ENCODE measurements around the gene BCAP31.

BCAP31 gene

DNA sequence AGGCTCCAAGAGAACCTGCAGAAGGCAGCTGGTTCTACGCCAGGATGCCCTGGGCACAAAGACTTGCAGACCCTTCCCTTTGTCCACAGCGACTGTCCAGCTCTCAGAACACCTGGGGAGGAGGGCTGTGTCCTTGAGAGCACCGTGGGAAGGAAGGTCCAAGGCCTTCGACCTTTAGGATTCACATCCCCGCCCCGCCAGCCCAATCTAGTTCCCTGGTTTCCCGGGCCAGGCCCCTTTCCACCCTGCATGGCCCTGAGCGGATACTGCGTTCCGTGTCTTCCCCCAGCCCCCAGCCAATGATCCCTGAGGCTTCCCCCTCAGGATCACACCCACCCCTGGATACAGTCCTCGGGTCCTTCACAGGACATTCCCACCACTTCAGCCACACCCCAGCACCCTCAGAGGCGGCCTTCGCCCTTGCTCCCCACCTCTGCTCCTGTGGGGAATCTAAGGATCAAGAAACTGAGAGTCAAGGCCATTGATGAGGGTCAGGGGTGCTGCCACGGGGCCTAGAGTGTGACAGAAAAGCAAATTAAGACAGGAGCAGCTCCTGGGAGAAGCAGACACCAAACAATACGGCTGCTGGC is 9.6 kb upstream of the BCAP31 start:
- no peak for TF ChIP-seq POLR2AphosphoS5 (IDR thresholded peaks at IDR 0.05; ENCODE audit: low read depth)
- no peak for TF ChIP-seq SPI1 (IDR thresholded peaks at IDR 0.05; ENCODE audit: borderline replicate concordance, low read depth)
- no peak for TF ChIP-seq CTCF (IDR thresholded peaks at IDR 0.05; ENCODE audit: insufficient read depth, low read length)
- TF ChIP-seq REST (IDR thresholded peaks at IDR 0.05; ENCODE audit: insufficient replicate concordance, low read depth) = no peak
- no peak for TF ChIP-seq GABPA (IDR thresholded peaks at IDR 0.05; ENCODE audit: low read depth)
- no peak overlapping the region for H3K4me3 ChIP-seq (replicated peaks; ENCODE audit: insufficient read depth, low read length)
- no peak for DNase-seq (ENCODE audit: low read depth in 1 of 2, low spot score in 1 of 2)
- H3K27me3 ChIP-seq (ENCODE audit: insufficient read depth, poor library complexity, severe bottlenecking) = no peaks in the 10 kb centered on the region
- no peak overlapping the region for H3K27ac ChIP-seq (replicated peaks)

DNA sequence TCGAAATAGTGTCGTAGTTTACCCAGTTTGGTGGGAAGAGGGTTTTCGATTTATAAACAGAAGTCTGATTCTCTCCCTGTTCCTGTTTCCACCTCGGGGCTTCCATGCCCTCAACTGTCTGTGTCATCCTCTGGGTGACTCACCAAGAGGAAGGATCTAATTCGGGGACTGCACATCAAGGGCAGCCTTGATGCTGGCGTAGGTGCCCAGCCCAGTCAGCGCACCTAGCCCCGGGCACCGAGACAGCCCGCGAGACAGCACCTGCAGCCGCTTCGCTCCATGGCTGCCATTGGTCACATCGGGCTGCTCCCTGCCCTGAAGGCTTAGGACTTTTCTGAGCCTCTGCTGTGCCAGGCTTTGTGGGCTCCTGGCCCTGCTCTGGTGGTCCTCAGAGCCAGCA is 8.2 kb upstream of the BCAP31 start:
- H3K4me3 ChIP-seq (replicated peaks; ENCODE audit: insufficient read depth, low read length) = no peak overlapping the region
- peak in 1 of 2 experiments; percentile 36 for DNase-seq (ENCODE audit: low read depth in 1 of 2, low spot score in 1 of 2)
- H3K27me3 ChIP-seq (ENCODE audit: insufficient read depth, poor library complexity, severe bottlenecking) = no peaks in the 10 kb centered on the region
- TF ChIP-seq GABPA (IDR thresholded peaks at IDR 0.05; ENCODE audit: low read depth) (no peak), CTCF (IDR thresholded peaks at IDR 0.05; ENCODE audit: insufficient read depth, low read length) (no peak), REST (IDR thresholded peaks at IDR 0.05; ENCODE audit: insufficient replicate concordance, low read depth) (no peak), POLR2AphosphoS5 (IDR thresholded peaks at IDR 0.05; ENCODE audit: low read depth) (no peak), SPI1 (IDR thresholded peaks at IDR 0.05; ENCODE audit: borderline replicate concordance, low read depth) (no peak)
- no peak overlapping the region for H3K27ac ChIP-seq (replicated peaks)

GRCh38 chrX:153731845-153732215 is 7.6 kb upstream of the BCAP31 start:
- no peak overlapping the region for H3K27ac ChIP-seq (replicated peaks)
- H3K27me3 ChIP-seq (ENCODE audit: insufficient read depth, poor library complexity, severe bottlenecking) = no peaks in the 10 kb centered on the region
- TF ChIP-seq POLR2AphosphoS5 (IDR thresholded peaks at IDR 0.05; ENCODE audit: low read depth) (no peak), GABPA (IDR thresholded peaks at IDR 0.05; ENCODE audit: low read depth) (no peak), CTCF (IDR thresholded peaks at IDR 0.05; ENCODE audit: insufficient read depth, low read length) (no peak), REST (IDR thresholded peaks at IDR 0.05; ENCODE audit: insufficient replicate concordance, low read depth) (no peak), SPI1 (IDR thresholded peaks at IDR 0.05; ENCODE audit: borderline replicate concordance, low read depth) (no peak)
- DNase-seq (ENCODE audit: low read depth in 1 of 2, low spot score in 1 of 2) = no peak
- H3K4me3 ChIP-seq (replicated peaks; ENCODE audit: insufficient read depth, low read length) = no peak overlapping the region

Data from HL-60 (cell line).